ENCODE data around the gene TRIM26. TPM values are rescaled to one million over a fixed set of nuclear protein-coding genes. Genes with fewer than 3 reads are reported as not detected.

TRIM26 gene
- total RNA-seq: 17.5 and 29.5 TPM in 2 replicates

GRCh38 chr6:30212865-30213666, at the start of gene TRIM26:
Gene TRIM26, minus strand, starts transcription at chr6:30213406. Its CDS starts 14,303 bp downstream, at chr6:30199103.

GRCh38 chr6:30163090-30163917, 49.9 kb downstream of the TRIM26 start, which contains the start of gene TRIM15:
Gene TRIM15, plus strand, starts transcription at chr6:30163546. Its CDS starts 139 bp downstream, at chr6:30163685.

GRCh38 chr6:30160785-30161531, 52.2 kb downstream of the TRIM26 start, which contains the start of gene TRIM10:
Gene TRIM10, minus strand, starts transcription at chr6:30161211. Its CDS starts 353 bp downstream, at chr6:30160858.

GRCh38 chr6:30135757-30136156, 77.4 kb downstream of the TRIM26 start, which contains the start of gene TRIM40:
Gene TRIM40, plus strand, starts transcription at chr6:30136140. Its CDS starts 897 bp downstream, at chr6:30137037.

Other genes with a start within 250 kb of the TRIM26 start
- gene POLR1H, start 152.1 kb downstream of the TRIM26 start, total RNA-seq: 25.9 and 39.7 TPM in 2 replicates
- 13.5 and 16.9 TPM in 2 replicates for gene PPP1R11, start 146.2 kb downstream of the TRIM26 start, total RNA-seq
- 0.28 TPM in 1 of 2 replicates, not detected in the other for gene RNF39, start 137.6 kb downstream of the TRIM26 start, total RNA-seq
- not detected in 2 replicates for gene TRIM31, start 100.3 kb downstream of the TRIM26 start, total RNA-seq
- not detected in 2 replicates for gene TRIM40, start 77.3 kb downstream of the TRIM26 start, total RNA-seq
- gene TRIM10, start 52.2 kb downstream of the TRIM26 start, total RNA-seq: under 0.01 TPM in 1 of 2 replicates, not detected in the other
- gene TRIM15, start 49.9 kb downstream of the TRIM26 start, total RNA-seq: not detected in 2 replicates
- 9.0 and 9.6 TPM in 2 replicates for gene TRIM39, start 113.5 kb upstream of the TRIM26 start, total RNA-seq
- 24.8 and 32.4 TPM in 2 replicates for gene RPP21, start 131.8 kb upstream of the TRIM26 start, total RNA-seq

Data from regular cardiac myocyte (primary cell).